SW480 (cell line): ENCODE measurements around the gene ARHGAP28.
"Not testable (repeated sequence)": the region's sequence is repeated elsewhere in the genome, so short reads cannot be mapped to it uniquely, and the experiment has no call there.

Source experiments
- DNase-seq: peaks from one replicate; pipeline ENCODE4 v3.0.0-alpha.2; 2016; ENCODE audit warnings: low spot score

The ARHGAP28 gene

GRCh38 chr18:6819332-6819731 lies 89.8 kb downstream of the ARHGAP28 start:
- DNase-seq, result no peak

- no peak for DNase-seq
These were observed 90.8 kb downstream of the ARHGAP28 start for GRCh38 chr18:6820314-6820713.

GRCh38 chr18:6821356-6821755 lies 91.8 kb downstream of the ARHGAP28 start:
- DNase-seq, result no peak

GRCh38 chr18:6827161-6827560 lies 97.6 kb downstream of the ARHGAP28 start:
- not testable (repeated sequence) for DNase-seq

- DNase-seq, result not testable (repeated sequence)
These were observed 98.0 kb downstream of the ARHGAP28 start for GRCh38 chr18:6827566-6827965.

GRCh38 chr18:6830916-6831315 lies 101.4 kb downstream of the ARHGAP28 start:
- DNase-seq, result no peak

- peak; percentile 24 for DNase-seq
These were observed 105.8 kb downstream of the ARHGAP28 start for GRCh38 chr18:6835345-6835744.

- DNase-seq, result peak; percentile 94
These were observed 106.8 kb downstream of the ARHGAP28 start for GRCh38 chr18:6836331-6836730.

GRCh38 chr18:6837904-6838303 lies 108.4 kb downstream of the ARHGAP28 start:
- DNase-seq, result no peak

- no peak for DNase-seq
These were observed 112.6 kb downstream of the ARHGAP28 start for GRCh38 chr18:6842081-6842480.

GRCh38 chr18:6843308-6843707 lies 113.8 kb downstream of the ARHGAP28 start:
- DNase-seq, result no peak

- DNase-seq, result not testable (repeated sequence)
These were observed 116.0 kb downstream of the ARHGAP28 start for GRCh38 chr18:6845521-6845920.

- no peak for DNase-seq
These were observed 120.9 kb downstream of the ARHGAP28 start for GRCh38 chr18:6850396-6850795.

- DNase-seq, result no peak
These were observed 122.0 kb downstream of the ARHGAP28 start for GRCh38 chr18:6851480-6851879.

GRCh38 chr18:6854811-6855210 lies 125.3 kb downstream of the ARHGAP28 start:
- DNase-seq, result no peak

- no peak for DNase-seq
These were observed 126.3 kb downstream of the ARHGAP28 start for GRCh38 chr18:6855767-6856166.

- no peak for DNase-seq
These were observed 127.8 kb downstream of the ARHGAP28 start for GRCh38 chr18:6857300-6857699.

GRCh38 chr18:6859676-6860422 lies 130.3 kb downstream of the ARHGAP28 start:
- peak; percentile 11 for DNase-seq

GRCh38 chr18:6860804-6861448 lies 131.4 kb downstream of the ARHGAP28 start:
- no peak for DNase-seq

GRCh38 chr18:6865251-6865650 lies 135.7 kb downstream of the ARHGAP28 start:
- no peak for DNase-seq

GRCh38 chr18:6866552-6867085 lies 137.1 kb downstream of the ARHGAP28 start:
- DNase-seq, result no peak

GRCh38 chr18:6868033-6868432 lies 138.5 kb downstream of the ARHGAP28 start:
- no peak for DNase-seq

GRCh38 chr18:6871566-6871965 lies 142.1 kb downstream of the ARHGAP28 start:
- DNase-seq, result no peak
